RWPE2 (cell line): ENCODE results near the gene UROC1.

Experiments used
- ATAC-seq: fragments of 200-7000 bp; cut with Tn5 transposase; 3 replicates; pipeline ENCODE4 v1.9.1; 2021; ENCODE audit warnings: low read depth
- DNase-seq: peaks from one replicate; pipeline ENCODE4 v3.0.0-alpha.2; 2020; ENCODE audit warnings: low spot score
- H3K27ac ChIP-seq: fragments of 450-650 bp; 2 replicates; pipeline ENCODE4 v1.5.1; 2017; ENCODE audit warnings: mild to moderate bottlenecking; ENCODE audit not compliant: poor library complexity, severe bottlenecking
- H3K27me3 ChIP-seq: fragments of 250-450 bp; sonication (Bioruptor Pico); 2 replicates; pipeline ENCODE4 v1.5.1; 2021; ENCODE audit warnings: mild to moderate bottlenecking, moderate library complexity; ENCODE audit not compliant: insufficient read depth, poor library complexity, severe bottlenecking
- H3K36me3 ChIP-seq: fragments of 250-450 bp; sonication (Bioruptor Pico); 2 replicates; pipeline ENCODE4 v1.5.1; 2020; ENCODE audit warnings: low read depth, mild to moderate bottlenecking, moderate library complexity
- H3K4me1 ChIP-seq: fragments of 250-450 bp; sonication (Bioruptor Pico); 2 replicates; pipeline ENCODE4 v1.5.1; 2021; ENCODE audit warnings: mild to moderate bottlenecking, moderate library complexity; ENCODE audit not compliant: insufficient read depth, poor library complexity, severe bottlenecking
- H3K4me3 ChIP-seq: fragments of 250-450 bp; sonication (Bioruptor Pico); 2 replicates; pipeline ENCODE4 v1.5.1; 2021; ENCODE audit warnings: mild to moderate bottlenecking, moderate library complexity; ENCODE audit not compliant: severe bottlenecking
- H3K9me3 ChIP-seq: fragments of 250-450 bp; sonication (Bioruptor Pico); 2 replicates; pipeline ENCODE4 v1.5.1; 2021; ENCODE audit warnings: mild to moderate bottlenecking, moderate library complexity; ENCODE audit not compliant: severe bottlenecking
- TF ChIP-seq, protein P1 (sequence below): fragments of 450-650 bp; IDR thresholded peaks from one replicate; pipeline ENCODE4 v1.5.1; 2017; ENCODE audit warnings: mild to moderate bottlenecking, moderate library complexity; ENCODE audit not compliant: poor library complexity, severe bottlenecking

Gene UROC1

DNA sequence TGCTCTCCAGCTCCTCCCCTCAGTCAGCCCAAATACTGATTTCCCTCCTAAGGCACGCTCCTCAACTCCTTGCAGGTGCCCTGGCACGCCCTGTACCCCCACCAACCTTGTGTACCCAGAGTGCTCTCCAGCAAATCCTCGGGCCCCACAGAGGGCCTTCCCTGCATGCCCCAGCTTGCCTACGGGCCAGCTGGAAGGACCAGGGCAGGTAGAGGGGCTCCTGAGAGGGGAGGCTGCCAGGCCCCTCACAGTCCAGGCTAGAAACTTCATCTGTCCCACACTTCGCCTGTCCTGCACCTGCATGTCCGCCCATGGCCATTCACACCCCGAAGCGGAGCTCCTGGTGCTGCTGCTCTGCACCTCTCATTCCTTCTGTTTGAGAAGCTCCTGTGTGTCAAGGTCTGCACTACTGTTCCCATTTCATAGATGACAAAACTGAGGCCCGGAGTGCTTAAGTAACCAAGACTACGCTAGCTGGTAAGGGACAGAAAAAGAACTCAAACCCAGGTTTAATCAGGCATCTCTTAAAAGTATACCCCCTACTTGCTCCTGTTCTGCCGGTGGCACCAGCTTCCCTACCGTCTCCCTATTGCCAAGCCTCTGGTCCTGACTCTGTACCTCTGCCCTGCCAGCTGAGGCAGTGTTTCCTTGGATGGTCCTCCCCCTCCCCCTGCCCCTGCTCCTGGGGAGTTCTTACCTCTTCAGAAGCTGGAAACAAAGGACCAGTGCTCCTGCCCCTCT is 77.4 kb downstream of the UROC1 start:
- DNase-seq: no peak
- ATAC-seq: no peak
- TF ChIP-seq, protein P1, sequence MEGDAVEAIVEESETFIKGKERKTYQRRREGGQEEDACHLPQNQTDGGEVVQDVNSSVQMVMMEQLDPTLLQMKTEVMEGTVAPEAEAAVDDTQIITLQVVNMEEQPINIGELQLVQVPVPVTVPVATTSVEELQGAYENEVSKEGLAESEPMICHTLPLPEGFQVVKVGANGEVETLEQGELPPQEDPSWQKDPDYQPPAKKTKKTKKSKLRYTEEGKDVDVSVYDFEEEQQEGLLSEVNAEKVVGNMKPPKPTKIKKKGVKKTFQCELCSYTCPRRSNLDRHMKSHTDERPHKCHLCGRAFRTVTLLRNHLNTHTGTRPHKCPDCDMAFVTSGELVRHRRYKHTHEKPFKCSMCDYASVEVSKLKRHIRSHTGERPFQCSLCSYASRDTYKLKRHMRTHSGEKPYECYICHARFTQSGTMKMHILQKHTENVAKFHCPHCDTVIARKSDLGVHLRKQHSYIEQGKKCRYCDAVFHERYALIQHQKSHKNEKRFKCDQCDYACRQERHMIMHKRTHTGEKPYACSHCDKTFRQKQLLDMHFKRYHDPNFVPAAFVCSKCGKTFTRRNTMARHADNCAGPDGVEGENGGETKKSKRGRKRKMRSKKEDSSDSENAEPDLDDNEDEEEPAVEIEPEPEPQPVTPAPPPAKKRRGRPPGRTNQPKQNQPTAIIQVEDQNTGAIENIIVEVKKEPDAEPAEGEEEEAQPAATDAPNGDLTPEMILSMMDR: no peak
- no peaks in the 10 kb centered on the region for H3K27me3 ChIP-seq
- H3K4me1 ChIP-seq: no peaks in the 10 kb centered on the region
- no peaks in the 10 kb centered on the region for H3K9me3 ChIP-seq
- H3K36me3 ChIP-seq: peaks cover 10% of the 10 kb centered on the region; the same call in 1 of the 2 replicates
- H3K27ac ChIP-seq: no peak overlapping the region
- H3K4me3 ChIP-seq: no peak overlapping the region

DNA sequence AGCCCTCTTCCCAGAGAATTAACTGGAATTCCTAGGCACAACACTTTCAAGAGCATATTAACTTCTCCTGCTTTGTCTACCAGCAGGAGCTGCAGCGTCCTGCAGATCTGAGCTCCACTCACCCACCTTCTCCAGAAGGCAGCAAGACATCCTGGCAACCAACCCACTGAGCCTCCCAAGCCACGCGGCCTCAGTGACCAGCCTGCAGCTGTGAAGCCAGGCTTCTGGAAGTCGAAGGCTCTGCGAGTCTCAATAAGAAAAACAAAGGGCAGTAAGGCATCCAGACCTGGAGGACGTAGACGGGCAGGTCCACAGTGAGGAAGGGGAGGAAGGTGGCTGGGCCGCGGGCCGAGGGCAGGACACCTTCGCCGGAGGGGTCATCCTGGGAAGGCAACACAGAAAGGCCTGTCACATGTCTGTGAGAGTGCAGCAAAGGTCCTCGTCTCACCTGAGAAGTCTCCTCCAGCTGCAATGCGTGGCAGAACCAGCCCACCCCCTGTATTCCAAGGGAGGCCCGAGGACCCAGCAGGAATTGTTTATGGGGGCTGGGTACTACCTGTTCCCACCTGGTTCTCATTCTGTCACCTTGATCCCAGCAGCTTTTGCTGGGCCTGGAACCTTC is 78.1 kb downstream of the UROC1 start:
- H3K9me3 ChIP-seq: no peaks in the 10 kb centered on the region
- ATAC-seq (no peak), DNase-seq (peak; percentile 43)
- TF ChIP-seq, protein P1: no peak
- no peaks in the 10 kb centered on the region for H3K27me3 ChIP-seq
- no peak overlapping the region for H3K4me3 ChIP-seq
- H3K4me1 ChIP-seq: no peaks in the 10 kb centered on the region
- H3K27ac ChIP-seq: no peak overlapping the region
- H3K36me3 ChIP-seq: peaks cover 6% of the 10 kb centered on the region; the same call in 1 of the 2 replicates

DNA sequence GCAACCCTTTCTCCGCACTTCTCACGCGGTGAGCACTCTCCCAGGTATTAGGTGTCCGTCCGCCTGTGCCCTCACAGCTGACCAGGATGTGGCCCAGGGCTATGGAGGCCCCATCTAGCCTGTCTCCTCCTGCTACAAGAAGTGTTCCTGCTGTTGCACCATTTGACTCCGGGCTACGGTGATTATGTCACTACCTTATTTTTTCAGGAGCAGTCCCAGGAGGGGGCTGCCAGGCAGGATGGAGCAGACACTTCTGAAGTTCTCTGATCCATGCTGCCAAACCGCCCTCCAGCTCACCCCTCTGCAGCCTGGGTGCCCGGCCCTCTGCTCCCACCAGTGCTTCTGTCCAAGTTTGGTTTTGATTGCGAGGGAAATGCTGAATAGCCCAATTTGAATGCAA is 78.8 kb downstream of the UROC1 start:
- Histone ChIP-seq H3K9me3 (no peaks in the 10 kb centered on the region), H3K4me3 (no peak overlapping the region), H3K27ac (no peak overlapping the region), H3K4me1 (no peaks in the 10 kb centered on the region), H3K27me3 (no peaks in the 10 kb centered on the region), H3K36me3 (peaks cover 6% of the 10 kb centered on the region; the same call in 1 of the 2 replicates)
- ATAC-seq (no peak), DNase-seq (no peak)
- TF ChIP-seq, protein P1: no peak

DNA sequence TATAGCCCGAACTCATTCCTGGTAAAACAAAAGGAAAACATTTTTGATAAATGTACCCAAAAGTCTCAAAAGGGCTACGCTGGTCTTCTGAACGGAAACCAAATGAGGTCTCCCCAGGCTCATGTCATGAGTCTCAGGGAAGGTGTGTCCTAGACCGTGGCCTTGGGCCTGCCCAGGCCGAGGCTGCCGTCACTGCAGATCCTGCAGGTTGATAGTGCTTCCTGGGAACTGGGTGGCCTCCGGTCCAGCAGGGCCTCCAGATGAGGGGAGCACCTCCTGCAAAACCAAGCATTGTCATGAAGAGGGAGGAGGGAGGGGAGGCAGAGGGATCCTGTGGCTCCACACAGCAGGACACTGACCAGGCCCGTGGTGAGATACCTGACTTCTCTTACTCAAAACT is 79.4 kb downstream of the UROC1 start:
- DNase-seq (peak; percentile 26), ATAC-seq (no peak)
- TF ChIP-seq, protein P1: no peak
- Histone ChIP-seq H3K4me1 (no peaks in the 10 kb centered on the region), H3K9me3 (no peaks in the 10 kb centered on the region), H3K36me3 (peaks cover under 1% of the 10 kb centered on the region; the same call in 1 of the 2 replicates), H3K27ac (no peak overlapping the region), H3K27me3 (no peaks in the 10 kb centered on the region), H3K4me3 (no peak overlapping the region)
